Measurements from ENCODE around the gene ST6GALNAC5.

GRCh38 chr1:77018311-77018710, 151.0 kb downstream of the ST6GALNAC5 start:
- TF ChIP-seq YY1 (IDR thresholded peaks at IDR 0.05; ENCODE audit: insufficient read depth, insufficient read length) (no peak), ZNF274 (IDR thresholded peaks at IDR 0.05; ENCODE audit: low read depth, low read length) (no peak), SUZ12 (IDR thresholded peaks at IDR 0.05; ENCODE audit: extremely low read depth, insufficient read depth, insufficient read length) (no peak)
